Activated CD8-positive, alpha-beta memory T cell treated with anti-CD3 and anti-CD28 coated beads for 4 hours (primary cell): ENCODE data around the gene EDAR.

ENCODE experiments used
- DNase-seq, 2 donors: peaks; one replicate each; pipeline ENCODE4 v3.0.0-alpha.2; 2020; ENCODE audit warnings: low read depth in 2 of 2

EDAR gene

DNA sequence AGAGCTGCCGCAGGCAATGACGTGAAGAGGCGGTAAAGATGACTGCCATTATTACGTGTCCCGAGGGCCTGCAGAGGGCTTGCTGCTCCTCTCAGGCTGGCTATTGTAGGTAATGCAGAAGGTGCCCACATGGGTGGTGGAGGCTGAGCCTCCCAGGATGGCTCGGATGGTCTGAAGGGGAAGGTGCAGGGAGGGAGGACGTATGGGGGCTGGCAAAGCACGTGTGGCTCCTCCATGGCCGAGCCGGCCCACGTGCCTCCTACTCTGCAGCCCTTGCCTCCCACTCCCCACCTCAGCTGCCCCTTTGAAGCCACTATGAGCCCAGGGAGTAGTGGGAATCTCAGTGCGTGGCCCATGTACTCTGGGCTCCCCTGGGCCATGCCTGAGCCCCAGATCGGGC lies 48.9 kb downstream of the EDAR start:
- no peak for DNase-seq

DNA sequence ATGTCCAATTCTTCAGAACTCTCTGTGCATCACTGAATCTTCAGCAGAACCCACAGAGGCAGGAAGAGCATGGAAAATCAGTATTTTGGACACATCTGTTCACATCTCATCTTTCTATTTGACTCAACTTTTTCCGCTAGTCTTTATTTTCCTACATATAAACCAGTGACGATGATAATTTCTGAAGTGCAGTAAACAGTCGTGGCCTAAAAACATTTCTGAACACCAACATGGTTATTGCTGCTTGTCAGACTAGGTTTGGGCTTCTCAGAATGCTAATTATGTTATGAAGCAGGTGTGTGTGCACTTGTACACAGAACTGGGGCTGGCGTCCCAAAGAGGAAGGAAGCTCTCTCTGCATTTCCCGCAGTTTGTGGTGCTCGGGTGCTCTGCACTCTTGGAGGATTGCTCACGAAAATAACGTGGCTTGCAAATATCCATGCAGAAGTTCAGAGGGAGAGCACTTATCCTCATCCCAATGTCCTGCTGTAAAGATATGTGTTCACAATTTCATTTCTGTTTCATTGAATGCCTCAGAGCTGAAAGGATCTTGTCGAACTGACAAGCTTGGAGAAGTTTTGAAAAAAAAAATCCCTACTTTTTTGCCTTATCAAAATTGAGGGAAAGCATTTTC lies 50.8 kb downstream of the EDAR start:
- DNase-seq, result no peak

- no peak for DNase-seq
These were observed 51.5 kb downstream of the EDAR start for GRCh38 chr2:108937367-108938017.

GRCh38 chr2:108936866-108937265 lies 52.2 kb downstream of the EDAR start:
- no peak for DNase-seq

GRCh38 chr2:108936076-108936864 lies 52.8 kb downstream of the EDAR start:
- DNase-seq, result no peak

GRCh38 chr2:108935271-108935741 lies 53.7 kb downstream of the EDAR start:
- no peak for DNase-seq

DNA sequence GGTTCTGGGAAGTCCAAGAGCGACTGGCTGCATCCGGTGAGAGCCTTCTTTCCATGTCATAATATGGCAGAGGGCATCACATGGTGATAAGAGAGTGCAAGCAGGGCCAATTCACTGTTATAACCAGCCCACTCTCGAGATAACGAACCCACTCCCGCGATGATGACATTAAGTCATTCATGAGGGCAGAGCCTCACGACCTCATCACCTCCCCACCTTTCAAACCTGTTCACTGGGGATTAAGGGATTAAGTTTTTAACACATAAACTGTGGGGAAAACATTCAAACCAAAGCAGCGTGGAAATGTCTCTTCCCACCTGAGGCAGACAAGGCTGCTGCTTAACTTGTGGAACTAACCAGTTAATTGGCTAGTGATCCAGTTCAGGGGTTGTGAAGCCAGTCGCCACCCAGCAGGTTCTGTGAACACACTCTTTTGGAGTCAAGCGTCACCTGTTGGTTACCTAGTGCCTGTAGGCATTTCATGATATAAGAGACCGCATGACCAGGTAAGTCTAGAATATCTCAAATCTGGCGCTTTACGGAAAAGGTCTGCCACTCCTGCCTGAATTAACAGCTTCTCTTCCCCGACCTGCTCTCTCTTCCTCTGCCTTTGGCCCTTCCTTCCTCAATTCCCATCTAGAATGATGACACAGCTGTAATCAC lies 54.3 kb downstream of the EDAR start:
- no peak for DNase-seq

DNA sequence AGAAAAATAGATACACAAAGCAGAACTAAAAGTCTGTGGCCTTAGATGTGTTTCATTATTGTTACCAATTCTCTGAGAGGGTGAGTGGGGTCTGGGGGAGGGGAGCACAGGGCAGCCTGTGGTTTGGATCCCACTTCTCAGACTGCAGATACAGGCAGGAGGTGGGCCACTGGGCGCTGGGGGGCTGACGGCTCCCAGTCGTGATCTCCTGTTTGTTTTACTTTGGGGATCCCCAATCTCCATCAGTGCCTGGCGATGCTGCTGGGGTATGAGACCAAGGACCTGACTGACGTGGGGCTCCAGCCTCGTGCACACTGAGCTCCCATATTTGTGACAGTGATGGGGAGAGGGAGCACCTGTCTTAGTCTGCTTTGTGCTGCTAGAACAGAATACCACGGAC lies 54.9 kb downstream of the EDAR start:
- no peak for DNase-seq

DNA sequence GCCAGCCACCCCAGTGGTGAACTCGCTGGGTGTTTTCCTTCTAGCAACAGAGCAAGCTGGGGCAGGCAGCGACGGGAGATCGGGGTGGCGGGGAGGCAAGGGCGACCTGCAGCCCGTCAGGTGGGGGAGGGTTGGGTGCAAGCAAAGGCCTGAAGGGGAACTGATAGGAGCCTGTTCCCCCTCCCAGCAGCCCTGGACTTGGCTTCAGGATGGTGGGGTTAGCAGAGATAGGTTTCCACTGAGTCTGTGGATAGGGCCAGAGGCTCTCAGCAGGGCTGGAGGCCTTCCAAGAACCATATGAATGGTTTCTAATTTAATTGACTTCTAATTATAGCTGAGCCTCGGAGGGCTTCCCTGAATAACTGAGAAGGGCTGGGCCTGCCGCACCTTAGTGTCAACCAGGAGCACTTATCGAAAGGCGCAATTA lies 55.3 kb downstream of the EDAR start:
- no peak for DNase-seq

- DNase-seq, result no peak
These were observed 56.2 kb downstream of the EDAR start for GRCh38 chr2:108932736-108933332.

DNA sequence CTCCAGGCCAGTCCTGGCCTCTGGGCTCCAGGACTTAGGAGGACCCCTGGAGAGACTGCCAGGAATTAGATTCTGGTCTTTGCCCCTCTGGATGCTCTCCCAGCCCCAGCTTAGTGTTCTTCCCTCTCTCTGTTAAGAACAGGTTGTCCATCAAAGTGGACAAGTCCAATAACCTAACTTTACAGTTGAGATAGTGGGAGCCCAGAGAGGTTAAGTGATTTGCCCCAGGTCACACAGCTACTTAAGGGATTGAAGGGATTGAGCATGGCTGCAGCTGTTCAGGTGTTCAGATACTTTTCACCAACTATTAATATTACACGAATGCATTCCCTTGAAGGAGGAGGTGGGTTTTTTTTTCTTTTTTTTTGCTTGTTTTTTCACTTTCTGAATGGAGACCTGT lies 57.6 kb downstream of the EDAR start:
- no peak for DNase-seq

DNA sequence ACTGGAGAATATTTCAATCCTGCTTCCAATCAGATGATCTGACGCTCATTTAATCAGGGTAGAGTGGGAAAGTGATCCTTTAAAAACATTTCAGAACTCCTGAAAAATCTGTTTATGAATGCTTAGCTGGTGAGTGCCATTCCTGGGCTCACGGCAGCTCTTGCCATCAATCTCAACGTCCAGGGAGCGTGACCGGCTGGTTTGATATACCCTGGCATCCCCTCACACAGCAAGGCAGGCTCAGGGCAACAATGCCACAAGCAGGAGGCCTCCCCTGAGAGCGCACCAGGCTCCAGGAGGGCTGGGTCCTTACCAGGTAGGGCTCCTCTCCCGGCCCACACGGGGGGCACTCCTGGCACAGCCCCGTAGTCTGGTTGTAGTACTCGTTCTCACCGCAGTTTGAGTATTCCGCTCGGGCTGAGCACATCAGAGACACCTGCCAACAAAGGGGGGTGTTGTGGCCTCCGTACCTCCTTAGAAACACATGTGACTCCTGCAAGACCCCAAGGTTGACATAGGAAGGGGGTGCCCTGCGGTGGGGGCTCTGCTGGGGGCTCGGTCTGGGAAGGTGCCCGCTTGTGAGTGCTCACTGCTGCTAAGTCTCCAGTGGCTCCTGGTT lies 59.1 kb downstream of the EDAR start:
- no peak for DNase-seq

DNA sequence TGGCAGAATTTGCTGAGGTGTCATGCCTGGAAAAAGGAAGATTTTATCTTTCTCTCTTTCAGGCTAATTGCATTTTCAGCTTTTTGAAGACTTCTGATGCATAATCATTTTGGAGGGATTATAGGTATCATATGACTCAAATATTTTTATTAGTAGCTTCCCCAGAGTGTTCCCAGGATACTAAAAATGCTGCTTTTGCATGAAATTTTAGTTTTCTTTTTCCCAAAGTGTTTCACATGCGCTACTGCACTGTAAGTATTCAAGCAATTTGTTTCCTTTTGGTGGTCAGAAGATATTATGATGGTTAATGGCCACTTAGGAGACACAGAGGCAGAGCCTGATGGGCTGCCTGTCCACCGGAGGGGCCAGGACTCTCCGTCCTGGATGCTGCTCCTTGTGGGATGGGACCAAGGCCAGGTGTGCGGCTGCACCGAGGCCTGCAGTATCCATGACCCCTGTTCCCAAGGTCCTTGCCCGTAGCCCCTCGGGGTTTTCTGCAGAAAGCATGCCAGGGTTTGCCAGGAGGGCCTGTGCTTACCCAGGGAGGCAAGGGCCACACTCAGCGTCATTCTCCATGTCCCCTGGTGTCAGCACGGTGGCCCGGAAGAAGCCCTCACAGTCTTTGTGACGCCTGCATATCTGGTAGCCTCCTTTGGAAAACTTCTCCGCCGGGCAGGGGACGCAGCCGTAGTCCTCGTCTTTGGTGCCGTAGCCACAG lies 60.2 kb downstream of the EDAR start:
- no peak for DNase-seq

DNA sequence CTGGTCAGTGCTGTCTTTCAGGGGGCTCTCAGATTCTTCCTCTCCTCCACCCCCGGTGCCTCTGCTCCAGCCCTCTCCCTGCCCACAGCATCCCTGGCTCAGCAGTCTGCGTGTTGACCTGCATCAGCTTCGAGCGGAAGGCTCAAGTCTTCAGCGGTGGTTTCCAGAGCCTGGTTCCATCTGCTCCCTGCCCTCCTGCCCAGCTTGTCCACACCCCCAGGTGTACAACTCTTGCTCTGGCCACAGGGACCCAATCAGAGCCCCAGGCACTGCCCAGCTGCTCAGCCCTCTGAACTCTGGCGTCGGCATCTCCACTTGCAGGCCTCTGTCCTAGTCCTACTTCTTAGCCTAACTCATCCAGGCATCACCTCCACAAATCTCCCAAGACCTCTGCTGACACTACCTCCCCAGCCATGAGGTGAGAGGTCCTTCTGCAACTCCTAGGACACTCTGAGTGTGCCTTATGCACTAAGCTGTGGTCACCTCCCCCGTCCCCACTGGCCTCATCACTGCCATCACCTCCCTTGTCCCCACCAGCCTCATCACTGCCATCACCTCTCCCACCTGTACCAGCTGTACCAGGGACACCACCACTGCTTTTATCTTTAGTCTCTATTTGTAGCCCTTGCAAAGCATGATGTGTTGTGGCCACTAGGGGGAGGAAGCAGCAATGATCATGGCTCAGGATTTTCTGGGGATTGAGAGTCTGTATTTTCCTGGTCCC lies 60.9 kb downstream of the EDAR start:
- DNase-seq, result no peak

DNA sequence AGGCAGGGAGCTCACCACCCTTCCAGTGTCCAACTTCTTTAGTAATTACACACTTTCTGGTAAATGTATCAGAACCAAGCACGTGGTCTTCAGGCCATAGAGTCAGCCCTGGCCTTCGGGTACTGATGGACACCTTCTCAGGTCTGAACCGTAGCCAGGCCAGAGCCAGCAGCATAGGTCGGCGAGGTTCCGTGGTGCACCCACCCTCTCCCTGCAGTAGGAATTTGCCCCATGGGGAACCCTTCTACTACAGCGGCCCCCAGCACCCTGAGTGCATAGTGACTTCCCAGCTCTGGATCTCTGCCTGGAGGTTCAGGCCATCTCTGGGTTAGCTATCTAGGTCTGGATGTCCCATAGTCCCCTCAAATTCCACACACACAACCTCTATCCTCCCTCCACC lies 61.6 kb downstream of the EDAR start:
- DNase-seq, result no peak

GRCh38 chr2:108926561-108927380 lies 62.2 kb downstream of the EDAR start:
- DNase-seq, result no peak

DNA sequence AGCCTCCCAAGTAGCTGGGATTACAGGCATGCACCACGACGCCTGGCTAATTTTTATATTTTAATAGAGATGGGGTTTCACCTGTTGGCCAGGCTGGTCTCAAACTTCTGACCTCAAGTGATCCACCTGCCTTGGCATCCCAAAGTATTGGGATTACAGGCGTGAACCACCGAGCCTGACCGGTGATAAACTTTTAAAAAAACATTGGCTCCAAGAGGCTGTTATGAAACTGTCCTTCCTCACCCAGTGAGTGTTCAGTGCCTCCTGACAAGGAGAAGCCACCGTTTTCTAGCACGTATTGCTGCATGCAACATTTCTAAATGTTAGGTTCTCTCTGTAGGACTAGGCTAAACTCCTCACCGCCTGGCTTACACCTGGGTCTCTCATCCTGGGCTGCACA lies 63.3 kb downstream of the EDAR start:
- no peak for DNase-seq

DNA sequence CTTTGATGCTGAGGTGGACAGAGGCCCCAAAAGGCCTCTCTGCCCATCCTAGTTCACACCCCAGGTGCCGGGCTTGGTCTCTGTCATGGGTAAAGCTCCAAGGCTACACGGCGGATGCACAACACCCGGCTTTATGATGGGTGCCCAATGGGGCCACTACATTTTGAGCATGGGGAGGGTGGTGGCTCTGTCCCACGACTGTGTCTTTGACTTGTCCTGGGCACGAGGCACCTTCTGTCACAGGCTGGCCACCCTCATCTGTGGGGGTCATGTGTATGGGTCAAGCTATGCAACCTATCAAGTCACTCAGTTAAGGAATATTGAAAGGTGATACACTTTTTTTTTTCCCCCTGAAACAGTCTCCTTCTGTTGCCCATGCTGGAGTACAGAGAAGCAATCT lies 63.7 kb downstream of the EDAR start:
- no peak for DNase-seq

GRCh38 chr2:108924580-108925251 lies 64.3 kb downstream of the EDAR start:
- no peak for DNase-seq
